HPDE6-E6E7 (cell line): ENCODE measurements around the gene C19orf25.
A peak's percentile ranks its signal among the peaks of the same experiment; 100 is the strongest.
"Not testable (repeated sequence)": the region's sequence is repeated elsewhere in the genome, so short reads cannot be mapped to it uniquely, and the experiment has no call there.

Source experiments
- DNase-seq: peaks from one replicate; pipeline ENCODE4 v3.0.0; 2011; ENCODE audit warnings: missing footprints; ENCODE audit errors: extremely low spot score

The C19orf25 gene

DNA sequence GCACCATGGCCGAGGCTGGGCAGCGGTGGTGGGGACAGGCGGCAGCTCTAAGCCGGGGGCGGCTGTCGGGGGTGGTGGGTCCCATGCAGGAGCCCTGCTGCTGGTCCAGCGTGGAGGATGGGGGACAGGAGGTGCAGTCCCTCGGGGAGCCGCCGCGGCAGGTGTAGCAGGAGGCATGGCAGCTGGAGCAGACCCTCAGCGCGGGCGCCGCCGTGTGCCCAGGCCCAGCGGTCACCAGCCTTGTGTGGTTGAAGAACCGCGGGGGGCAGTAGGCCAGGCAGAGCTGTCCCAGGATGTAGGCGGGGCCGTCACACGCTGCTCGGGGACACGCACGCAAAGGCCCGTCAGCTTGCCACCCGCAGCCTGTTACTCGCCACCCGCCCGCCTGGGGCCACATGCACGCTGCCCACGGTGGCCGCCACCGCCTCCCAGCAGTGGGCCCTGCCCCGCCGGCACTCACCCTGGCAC is 2.9 kb upstream of the C19orf25 start:
- DNase-seq, result no peak

GRCh38 chr19:1481224-1481892 is 2.3 kb upstream of the C19orf25 start:
- DNase-seq, result no peak

GRCh38 chr19:1477056-1477455 is 2.0 kb downstream of the C19orf25 start:
- DNase-seq, result not testable (repeated sequence)

GRCh38 chr19:1475751-1476437 is 3.1 kb downstream of the C19orf25 start:
- DNase-seq, result no peak

- no peak for DNase-seq
These were observed 4.2 kb downstream of the C19orf25 start for GRCh38 chr19:1474765-1475351.

- DNase-seq, result no peak
These were observed 4.8 kb downstream of the C19orf25 start for GRCh38 chr19:1474011-1474764.

DNA sequence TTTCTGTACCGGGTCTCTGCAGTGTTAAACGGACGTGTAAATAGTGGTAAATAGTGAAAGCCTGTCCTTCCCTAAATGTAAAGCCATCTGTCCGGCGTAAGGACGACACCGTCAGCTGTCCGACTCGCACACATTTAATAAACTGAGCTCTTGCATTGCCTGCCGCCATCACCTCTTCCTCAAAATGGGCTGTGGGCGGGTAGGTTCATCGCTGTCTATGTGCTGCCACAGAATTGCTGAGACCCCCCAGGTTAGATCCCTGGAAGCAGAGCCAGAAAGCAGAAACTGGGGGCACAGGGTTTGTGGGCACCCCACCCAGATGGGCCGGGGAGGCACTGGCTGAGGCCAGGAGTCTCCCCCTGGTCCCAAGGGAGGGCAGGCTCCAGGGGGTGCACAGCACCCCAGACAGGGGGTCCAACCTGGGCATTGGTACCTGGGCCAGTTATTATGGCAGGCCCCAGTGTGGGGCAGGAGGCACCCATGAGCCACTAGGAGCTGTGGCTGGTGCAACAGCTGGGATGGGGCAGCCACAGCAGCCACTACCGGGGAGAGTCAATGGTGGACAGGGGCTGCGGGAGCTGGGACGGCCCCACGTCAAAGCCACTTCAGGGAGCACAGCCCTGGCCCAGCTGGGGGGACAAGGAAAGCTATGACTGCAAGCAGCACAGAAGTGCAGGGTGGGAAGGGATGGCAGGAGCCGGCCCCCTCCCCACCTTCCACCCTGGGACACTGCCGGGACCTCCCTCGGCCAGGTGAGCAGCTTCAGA is 5.7 kb downstream of the C19orf25 start:
- no peak for DNase-seq

GRCh38 chr19:1472231-1473084 is 6.6 kb downstream of the C19orf25 start:
- DNase-seq, result no peak

DNA sequence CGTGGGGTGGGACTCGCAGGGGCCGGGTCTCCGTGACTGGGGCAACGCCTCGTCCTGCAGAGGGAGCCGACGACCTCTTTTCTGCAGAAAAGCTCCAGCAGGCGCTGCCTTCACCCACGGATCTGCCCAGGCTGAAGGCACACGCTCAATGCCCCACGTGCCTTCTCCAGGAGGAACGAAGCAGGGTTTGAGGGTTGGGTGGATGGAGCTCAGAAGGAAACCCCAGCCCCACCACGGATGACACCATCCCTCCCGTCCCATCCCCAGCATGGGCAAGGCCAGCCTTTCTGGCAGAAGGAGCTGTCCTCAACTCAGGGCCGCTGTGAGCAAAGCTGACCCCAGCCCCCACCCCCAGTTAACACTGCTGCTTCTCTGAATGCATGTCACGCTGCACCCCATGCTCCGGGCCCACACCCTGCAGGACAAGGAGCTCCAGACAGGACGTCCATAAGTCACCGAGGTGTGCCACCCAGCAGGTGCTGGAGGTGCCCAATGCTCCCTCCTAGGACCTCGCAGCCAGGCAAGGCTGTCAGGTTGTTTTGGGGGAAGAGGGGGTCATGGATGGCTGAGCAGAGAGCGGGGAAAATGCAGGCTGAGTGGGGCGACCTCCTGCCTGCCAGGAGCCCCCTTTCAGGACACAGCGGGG is 7.4 kb downstream of the C19orf25 start:
- no peak for DNase-seq

DNA sequence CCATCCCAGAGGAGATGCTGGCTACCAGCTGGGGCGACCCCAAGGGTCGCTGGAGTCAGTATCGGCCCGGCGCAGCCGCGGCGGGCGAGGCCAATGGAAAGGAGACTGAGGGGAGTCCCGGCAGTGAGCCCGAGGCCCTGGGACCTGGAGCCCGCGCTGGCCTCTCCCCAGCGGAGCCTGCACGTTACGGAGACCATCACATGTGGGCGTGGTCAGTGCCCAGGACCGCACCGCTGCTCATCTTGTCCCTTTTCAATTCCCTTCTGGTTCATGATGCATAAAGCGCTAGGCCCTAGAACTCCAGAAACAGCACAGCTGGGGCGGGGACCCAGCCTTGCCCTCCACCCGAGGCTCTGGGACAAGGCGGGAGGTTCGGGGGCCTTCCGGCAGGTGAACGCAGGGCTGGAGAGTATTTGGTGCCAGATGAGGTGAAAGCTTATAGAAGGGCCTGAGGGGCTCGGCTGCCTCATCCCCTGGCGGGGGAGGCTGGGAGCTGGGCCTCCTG is 8.0 kb downstream of the C19orf25 start:
- no peak for DNase-seq

DNA sequence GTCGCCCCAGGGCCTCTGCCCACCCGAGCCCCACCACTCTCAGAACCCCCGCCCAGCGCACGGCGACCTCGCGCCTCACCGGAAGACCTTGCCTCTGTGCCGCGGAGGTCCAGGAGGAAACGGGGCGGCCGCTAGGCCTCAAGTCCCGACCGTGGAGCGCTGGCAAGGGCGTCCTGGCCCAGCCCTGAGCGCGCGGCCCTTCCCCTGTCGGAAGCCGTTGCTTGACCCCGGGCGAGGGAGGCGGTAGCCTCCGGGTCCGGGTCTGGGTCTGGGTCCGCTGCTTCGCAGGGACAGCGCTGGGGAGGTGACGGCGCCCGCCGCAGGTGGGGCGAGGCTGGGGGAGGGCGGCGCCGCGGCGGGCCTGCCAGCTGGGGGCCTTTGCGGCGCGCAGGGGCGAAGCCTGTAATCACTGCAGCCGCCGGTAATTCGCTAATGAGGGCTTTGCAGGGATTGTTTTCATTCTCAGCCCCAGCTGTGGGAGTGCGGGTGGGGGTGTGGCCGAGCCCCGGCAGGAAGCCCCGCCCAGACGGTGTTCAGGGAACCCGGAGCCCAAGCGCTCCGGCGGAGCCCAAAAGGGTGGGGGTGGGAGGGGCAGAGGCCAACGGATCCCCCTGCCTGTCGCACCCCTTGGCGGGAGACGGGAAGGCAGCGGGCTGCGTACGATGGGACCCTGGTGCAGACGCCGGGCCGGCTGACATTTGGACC is 8.6 kb downstream of the C19orf25 start:
- DNase-seq, result peak; percentile 69

GRCh38 chr19:1470055-1470304 is 9.0 kb downstream of the C19orf25 start:
- no peak for DNase-seq

DNA sequence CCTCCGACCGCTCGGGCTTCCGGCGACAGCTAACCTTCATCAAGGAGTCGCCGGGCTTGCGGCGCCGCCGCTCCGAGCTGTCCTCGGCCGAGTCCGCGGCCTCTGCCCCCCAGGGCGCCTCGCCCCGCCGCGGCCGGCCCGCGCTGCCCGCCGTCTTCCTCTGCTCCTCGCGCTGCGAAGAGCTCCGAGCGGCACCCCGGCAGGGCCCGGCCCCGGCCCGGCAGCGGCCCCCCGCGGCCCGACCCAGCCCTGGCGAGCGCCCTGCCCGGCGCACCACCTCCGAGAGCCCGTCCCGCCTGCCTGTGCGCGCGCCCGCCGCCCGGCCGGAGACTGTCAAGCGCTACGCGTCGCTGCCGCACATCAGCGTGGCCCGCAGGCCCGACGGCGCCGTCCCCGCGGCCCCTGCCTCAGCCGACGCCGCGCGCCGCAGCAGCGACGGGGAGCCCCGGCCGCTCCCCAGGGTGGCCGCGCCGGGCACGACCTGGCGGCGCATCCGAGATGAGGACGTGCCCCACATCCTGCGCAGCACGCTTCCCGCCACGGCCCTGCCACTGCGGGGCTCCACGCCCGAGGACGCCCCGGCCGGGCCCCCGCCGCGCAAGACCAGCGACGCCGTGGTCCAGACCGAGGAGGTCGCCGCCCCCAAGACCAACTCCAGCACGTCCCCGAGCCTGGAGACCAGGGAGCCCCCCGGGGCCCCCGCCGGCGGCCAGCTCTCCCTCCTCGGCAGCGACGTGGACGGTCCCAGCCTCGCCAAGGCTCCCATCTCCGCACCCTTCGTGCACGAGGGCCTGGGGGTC is 9.6 kb downstream of the C19orf25 start:
- no peak for DNase-seq

- DNase-seq, result no peak
These were observed 10.2 kb downstream of the C19orf25 start for GRCh38 chr19:1468821-1469254.

- DNase-seq, result no peak
These were observed 10.7 kb downstream of the C19orf25 start for GRCh38 chr19:1468274-1468820.

GRCh38 chr19:1467490-1468273 is 11.3 kb downstream of the C19orf25 start:
- DNase-seq, result no peak

DNA sequence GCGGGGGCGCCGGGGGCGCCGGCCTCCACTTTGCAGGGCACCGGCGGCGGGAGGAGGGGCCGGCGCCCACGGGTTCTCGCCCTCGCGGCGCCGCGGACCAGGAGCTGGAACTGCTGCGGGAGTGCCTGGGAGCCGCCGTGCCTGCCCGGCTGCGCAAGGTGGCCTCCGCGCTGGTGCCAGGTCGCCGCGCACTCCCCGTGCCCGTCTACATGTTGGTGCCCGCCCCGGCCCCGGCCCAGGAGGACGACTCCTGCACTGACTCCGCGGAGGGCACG is 11.9 kb downstream of the C19orf25 start:
- no peak for DNase-seq
